Natural killer cell treated with Interleukin-12 subunit alpha and Interleukin-12 subunit beta and Interleukin-15 and Interleukin-18, amount 100 ng/mL, for 72 hours (primary cell): ENCODE measurements around the gene PCDHGA7. TPM values are rescaled to one million over a fixed set of nuclear protein-coding genes. Genes with fewer than 3 reads are reported as not detected.

Source experiments
- ATAC-seq, 2 donors: fragments of 150-1000 bp; cut with Tn5 transposase in 1 of 2; sonication (Bioruptor Pico), chemical (Tn5 transposase) in 1 of 2; 2 replicates each; pipeline ENCODE4 v1.10.0; 2021
- DNase-seq: peaks from one replicate; pipeline ENCODE4 v3.0.0; 2022; ENCODE audit warnings: low spot score
- H3K27ac Mint-ChIP-seq, 2 donors: 1 replicate in 1 of 2; 2 replicates in 1 of 2; pipeline ENCODE4 v1.8.0; 2022; ENCODE audit warnings: mixed read lengths in 2 of 2, mild to moderate bottlenecking in 1 of 2, moderate library complexity in 1 of 2
- H3K27me3 Mint-ChIP-seq, 2 donors: 1 replicate in 1 of 2; 2 replicates in 1 of 2; pipeline ENCODE4 v1.8.0; 2022; ENCODE audit warnings: mixed read lengths in 2 of 2
- H3K36me3 Mint-ChIP-seq: one replicate; pipeline ENCODE4 v1.8.0; 2022; ENCODE audit warnings: mixed read lengths
- H3K4me1 Mint-ChIP-seq, 2 donors: 1 replicate in 1 of 2; 2 replicates in 1 of 2; pipeline ENCODE4 v1.8.0; 2022; ENCODE audit warnings: low read depth in 2 of 2, mixed read lengths in 2 of 2, mild to moderate bottlenecking in 1 of 2
- H3K4me3 Mint-ChIP-seq: one replicate; pipeline ENCODE4 v1.8.0; 2022; ENCODE audit warnings: mixed read lengths
- H3K9me3 Mint-ChIP-seq: 2 replicates; pipeline ENCODE4 v1.8.0; 2022; ENCODE audit warnings: mixed read lengths
- total RNA-seq, 2 donors: library from RNA; stranded (reverse); gene quantifications; one replicate each; pipeline ENCODE4 v1.2.3, GENCODE V29; 2022

Gene PCDHGA7
- total RNA-seq, 2 donors from 2014 or later: 0.10 to 0.25 TPM

GRCh38 chr5:141356133-141356532 lies 26.4 kb upstream of the PCDHGA7 start:
- H3K27me3 Mint-ChIP-seq: peaks cover 41 to 66% of the 10 kb centered on the region in 2 donors
- H3K4me1 Mint-ChIP-seq: peaks cover 3 to 5% of the 10 kb centered on the region in 2 donors
- peaks cover 31% of the 10 kb centered on the region for H3K36me3 Mint-ChIP-seq
- DNase-seq: no peak
- H3K9me3 Mint-ChIP-seq: peaks cover 12% of the 10 kb centered on the region
- no peak overlapping the region for H3K27ac Mint-ChIP-seq
- ATAC-seq: no peak
- no peak overlapping the region for H3K4me3 Mint-ChIP-seq

- no peak overlapping the region for H3K27ac Mint-ChIP-seq
- peaks cover 3 to 5% of the 10 kb centered on the region in 2 donors for H3K4me1 Mint-ChIP-seq
- H3K9me3 Mint-ChIP-seq: peaks cover 12% of the 10 kb centered on the region
- H3K36me3 Mint-ChIP-seq: peaks cover 33% of the 10 kb centered on the region
- DNase-seq (no peak), ATAC-seq (peak in 1 of 2 donors; percentile 38)
- H3K27me3 Mint-ChIP-seq: peaks cover 44 to 72% of the 10 kb centered on the region in 2 donors
- H3K4me3 Mint-ChIP-seq: no peak overlapping the region
Measured at GRCh38 chr5:141356950-141357349, 25.6 kb upstream of the PCDHGA7 start.

- Mint-ChIP-seq H3K27ac (no peak within 1 kb of the TSS), H3K4me1 (peaks cover 3 to 5% of the 10 kb centered on the region in 2 donors), H3K4me3 (peak within 1 kb of the TSS; percentile 74), H3K9me3 (peaks cover 15% of the 10 kb centered on the region), H3K36me3 (peaks cover 34% of the 10 kb centered on the region), H3K27me3 (peaks cover 54 to 72% of the 10 kb centered on the region in 2 donors)
- DNase-seq: no peak
- peak in 1 of 2 donors; percentile 41 for ATAC-seq
Measured at GRCh38 chr5:141359790-141360426, 22.6 kb upstream of the PCDHGA7 start, which contains the start of gene PCDHGB2. TSS of gene PCDHGB2 (plus strand) at chr5:141359994. CDS start at chr5:141360136, 142 bp downstream.

DNA sequence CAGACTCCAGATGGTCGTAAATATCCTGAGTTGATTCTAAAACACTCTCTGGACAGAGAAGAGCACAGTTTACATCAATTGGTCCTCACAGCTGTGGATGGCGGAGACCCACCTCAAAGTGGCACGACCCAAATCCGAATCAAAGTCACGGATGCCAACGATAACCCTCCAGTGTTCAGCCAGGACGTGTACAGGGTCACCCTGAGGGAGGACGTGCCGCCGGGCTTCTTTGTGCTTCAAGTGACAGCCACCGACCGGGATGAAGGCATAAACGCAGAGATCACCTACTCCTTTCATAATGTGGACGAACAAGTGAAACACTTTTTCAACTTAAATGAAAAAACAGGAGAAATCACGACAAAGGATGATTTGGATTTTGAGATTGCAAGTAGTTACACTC lies 21.9 kb upstream of the PCDHGA7 start:
- Mint-ChIP-seq H3K4me1 (peaks cover 3 to 5% of the 10 kb centered on the region in 2 donors), H3K27me3 (peaks cover 55 to 76% of the 10 kb centered on the region in 2 donors), H3K4me3 (no peak overlapping the region), H3K9me3 (peaks cover 15% of the 10 kb centered on the region), H3K27ac (no peak overlapping the region), H3K36me3 (peaks cover 41% of the 10 kb centered on the region)
- ATAC-seq (no peak), DNase-seq (no peak)

GRCh38 chr5:141362719-141363118 lies 19.8 kb upstream of the PCDHGA7 start:
- Mint-ChIP-seq H3K27me3 (peaks cover 53 to 74% of the 10 kb centered on the region in 2 donors), H3K27ac (no peak overlapping the region), H3K4me3 (no peak overlapping the region), H3K36me3 (peaks cover 38% of the 10 kb centered on the region), H3K9me3 (peaks cover 15% of the 10 kb centered on the region), H3K4me1 (peaks cover 3 to 5% of the 10 kb centered on the region in 2 donors)
- DNase-seq: no peak
- no peak for ATAC-seq

GRCh38 chr5:141363952-141364660 lies 18.4 kb upstream of the PCDHGA7 start, which contains the start of gene PCDHGA5:
TSS of gene PCDHGA5 (plus strand) at chr5:141364162. CDS start at chr5:141364331, 169 bp downstream.
- peaks cover 55 to 75% of the 10 kb centered on the region in 2 donors for H3K27me3 Mint-ChIP-seq
- H3K4me3 Mint-ChIP-seq: no peak within 1 kb of the TSS
- H3K4me1 Mint-ChIP-seq: peaks cover 3 to 5% of the 10 kb centered on the region in 2 donors
- peaks cover 34% of the 10 kb centered on the region for H3K36me3 Mint-ChIP-seq
- DNase-seq (no peak), ATAC-seq (no peak)
- peaks cover 10% of the 10 kb centered on the region for H3K9me3 Mint-ChIP-seq
- peak within 1 kb of the TSS in 1 of 2 donors; percentile 47 for H3K27ac Mint-ChIP-seq

DNA sequence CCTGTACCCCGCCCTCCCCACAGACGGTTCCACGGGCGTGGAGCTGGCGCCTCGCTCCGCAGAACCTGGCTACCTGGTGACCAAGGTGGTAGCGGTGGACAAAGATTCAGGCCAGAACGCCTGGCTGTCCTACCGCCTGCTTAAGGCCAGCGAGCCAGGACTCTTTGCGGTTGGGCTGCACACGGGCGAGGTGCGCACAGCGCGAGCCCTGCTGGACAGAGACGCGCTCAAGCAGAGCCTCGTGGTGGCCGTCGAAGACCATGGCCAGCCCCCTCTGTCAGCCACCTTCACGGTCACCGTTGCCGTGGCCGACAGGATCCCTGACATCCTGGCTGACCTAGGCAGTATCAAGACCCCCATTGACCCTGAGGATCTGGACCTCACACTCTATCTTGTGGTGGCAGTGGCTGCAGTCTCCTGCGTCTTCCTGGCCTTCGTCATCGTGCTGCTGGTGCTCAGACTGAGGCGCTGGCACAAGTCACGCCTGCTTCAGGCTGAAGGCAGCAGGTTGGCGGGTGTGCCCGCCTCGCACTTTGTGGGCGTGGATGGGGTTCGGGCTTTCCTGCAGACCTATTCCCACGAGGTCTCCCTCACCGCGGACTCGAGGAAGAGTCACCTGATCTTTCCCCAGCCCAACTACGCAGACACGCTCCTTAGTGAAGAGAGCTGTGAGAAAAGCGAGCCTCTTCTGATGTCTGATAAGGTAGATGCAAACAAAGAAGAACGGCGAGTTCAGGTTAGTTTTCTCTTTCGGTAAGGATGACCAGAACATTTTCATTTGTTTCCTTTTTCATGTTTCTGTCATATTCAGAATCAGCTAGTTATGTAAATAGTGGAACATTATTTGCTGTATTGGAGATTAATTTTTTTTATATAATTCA lies 16.3 kb upstream of the PCDHGA7 start:
- H3K36me3 Mint-ChIP-seq: peaks cover 24% of the 10 kb centered on the region
- no peak overlapping the region for H3K4me3 Mint-ChIP-seq
- no peak for ATAC-seq
- no peak for DNase-seq
- peaks cover 3 to 4% of the 10 kb centered on the region in 2 donors for H3K4me1 Mint-ChIP-seq
- peaks cover 57 to 78% of the 10 kb centered on the region in 2 donors for H3K27me3 Mint-ChIP-seq
- no peak overlapping the region for H3K27ac Mint-ChIP-seq
- peaks cover 6% of the 10 kb centered on the region for H3K9me3 Mint-ChIP-seq

- Mint-ChIP-seq H3K9me3 (peaks cover 6% of the 10 kb centered on the region), H3K27me3 (peaks cover 47 to 63% of the 10 kb centered on the region in 2 donors), H3K27ac (no peak within 1 kb of the TSS), H3K4me3 (peak within 1 kb of the TSS; percentile 80), H3K36me3 (peaks cover 18% of the 10 kb centered on the region), H3K4me1 (peaks cover 4 to 8% of the 10 kb centered on the region in 2 donors)
- DNase-seq (no peak), ATAC-seq (peak in 1 of 2 donors; percentile 44)
Measured at GRCh38 chr5:141369994-141370848, 12.3 kb upstream of the PCDHGA7 start, which contains the start of gene PCDHGB3. TSS of gene PCDHGB3 (plus strand) at chr5:141370242. CDS start at chr5:141370395, 153 bp downstream.

DNA sequence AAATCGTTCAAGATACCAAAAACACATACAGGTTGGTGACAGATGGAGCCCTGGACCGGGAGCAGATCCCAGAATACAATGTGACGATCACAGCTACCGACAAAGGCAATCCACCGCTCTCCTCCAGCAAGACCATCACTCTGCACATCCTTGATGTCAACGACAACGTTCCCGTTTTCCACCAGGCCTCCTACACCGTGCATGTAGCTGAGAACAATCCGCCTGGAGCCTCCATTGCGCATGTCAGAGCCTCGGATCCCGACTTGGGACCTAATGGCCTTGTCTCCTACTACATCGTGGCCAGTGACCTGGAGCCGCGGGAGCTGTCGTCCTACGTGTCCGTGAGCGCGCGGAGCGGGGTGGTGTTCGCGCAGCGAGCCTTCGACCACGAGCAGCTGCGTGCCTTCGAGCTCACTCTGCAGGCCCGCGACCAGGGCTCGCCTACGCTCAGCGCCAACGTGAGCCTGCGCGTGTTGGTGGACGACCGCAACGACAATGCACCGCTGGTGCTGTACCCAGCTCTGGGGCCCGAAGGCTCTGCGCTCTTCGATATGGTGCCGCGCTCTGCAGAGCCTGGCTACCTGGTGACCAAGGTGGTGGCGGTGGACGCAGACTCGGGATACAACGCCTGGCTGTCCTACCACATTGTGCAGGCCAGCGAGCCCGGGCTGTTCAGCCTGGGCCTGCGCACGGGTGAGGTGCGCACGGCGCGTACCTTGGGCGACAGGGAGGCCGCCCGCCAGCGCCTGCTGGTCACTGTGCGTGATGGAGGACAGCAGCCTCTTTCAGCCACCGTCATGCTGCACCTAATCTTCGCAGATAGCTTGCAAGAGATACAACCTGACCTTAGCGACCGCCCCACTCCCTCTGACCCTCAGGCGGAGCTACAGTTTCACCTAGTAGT lies 10.7 kb upstream of the PCDHGA7 start:
- ATAC-seq: no peak
- Mint-ChIP-seq H3K9me3 (peaks cover 6% of the 10 kb centered on the region), H3K36me3 (peaks cover 17% of the 10 kb centered on the region), H3K27ac (no peak overlapping the region), H3K27me3 (peaks cover 44 to 49% of the 10 kb centered on the region in 2 donors), H3K4me3 (no peak overlapping the region), H3K4me1 (peaks cover 4 to 8% of the 10 kb centered on the region in 2 donors)
- no peak for DNase-seq

DNA sequence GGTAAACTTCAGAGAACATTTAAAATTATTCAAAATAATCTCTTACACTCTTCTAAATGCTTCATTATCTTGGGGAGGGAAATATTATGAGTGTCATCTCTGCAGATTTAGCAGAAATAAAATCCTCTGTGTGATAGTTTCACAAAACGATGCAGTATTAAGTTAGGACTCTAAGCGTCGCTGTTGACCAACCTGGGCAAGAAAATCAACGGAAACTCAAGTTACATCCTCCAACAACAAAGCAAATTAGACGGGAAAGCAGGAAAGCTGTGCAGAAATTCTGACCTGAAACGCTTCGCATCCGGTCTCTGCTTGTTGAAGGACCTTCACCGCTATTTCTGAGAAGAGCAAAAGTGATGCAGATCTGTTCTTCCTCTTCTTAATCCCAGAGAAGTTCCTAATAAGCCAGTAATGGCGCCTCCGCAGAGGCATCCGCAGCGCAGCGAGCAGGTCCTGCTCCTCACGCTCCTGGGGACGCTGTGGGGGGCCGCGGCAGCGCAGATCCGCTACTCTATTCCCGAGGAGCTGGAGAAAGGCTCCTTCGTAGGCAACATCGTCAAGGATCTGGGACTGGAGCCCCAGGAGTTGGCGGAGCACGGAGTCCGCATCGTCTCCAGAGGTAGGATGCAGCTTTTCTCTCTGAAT lies 8.7 kb upstream of the PCDHGA7 start, which contains the start of gene PCDHGA6:
Gene PCDHGA6 (plus strand): TSS at position 219 of the 645 bp plus-strand sequence. CDS start 193 bp downstream, at position 412.
- Mint-ChIP-seq H3K27me3 (peaks cover 45 to 47% of the 10 kb centered on the region in 2 donors), H3K4me3 (peak within 1 kb of the TSS; percentile 33), H3K27ac (no peak within 1 kb of the TSS), H3K9me3 (peaks cover 6% of the 10 kb centered on the region), H3K36me3 (peaks cover 17% of the 10 kb centered on the region), H3K4me1 (peaks cover 4 to 8% of the 10 kb centered on the region in 2 donors)
- DNase-seq: no peak
- ATAC-seq: no peak

DNA sequence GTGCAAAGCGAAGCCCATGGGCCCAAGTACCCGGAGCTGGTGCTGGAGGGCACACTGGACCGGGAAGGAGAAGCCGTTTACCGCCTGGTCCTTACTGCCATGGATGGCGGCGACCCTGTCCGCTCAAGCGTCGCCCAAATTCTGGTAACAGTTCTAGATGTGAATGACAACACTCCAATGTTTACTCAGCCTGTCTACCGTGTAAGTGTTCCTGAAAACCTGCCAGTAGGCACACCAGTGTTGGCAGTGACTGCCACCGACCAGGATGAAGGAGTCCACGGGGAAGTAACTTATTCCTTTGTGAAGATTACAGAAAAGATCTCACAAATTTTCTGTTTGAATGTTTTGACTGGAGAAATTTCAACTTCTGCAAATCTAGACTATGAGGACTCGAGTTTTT lies 7.9 kb upstream of the PCDHGA7 start:
- H3K9me3 Mint-ChIP-seq: peaks cover 6% of the 10 kb centered on the region

More for the DNA sequence above, 7.9 kb upstream of the PCDHGA7 start:
- Mint-ChIP-seq H3K36me3 (peaks cover 17% of the 10 kb centered on the region), H3K27ac (no peak overlapping the region), H3K4me1 (peaks cover 4 to 8% of the 10 kb centered on the region in 2 donors), H3K27me3 (peaks cover 41 to 44% of the 10 kb centered on the region in 2 donors), H3K4me3 (no peak overlapping the region)
- ATAC-seq: no peak
- no peak for DNase-seq
